HG02678 (cell line): ENCODE results near the gene APRT.
"Not testable (repeated sequence)": the region's sequence is repeated elsewhere in the genome, so short reads cannot be mapped to it uniquely, and the experiment has no call there.

ENCODE experiments used
- ATAC-seq: cut with Tn5 transposase; IDR thresholded peaks from one replicate; pipeline ENCODE4 v1.9.1; 2021; ENCODE audit warnings: mild to moderate bottlenecking, moderate library complexity; ENCODE audit not compliant: unreplicated experiment

The APRT gene

GRCh38 chr16:88775825-88776224 is 35.9 kb downstream of the APRT start:
- no peak for ATAC-seq

- no peak for ATAC-seq
These were observed 37.0 kb downstream of the APRT start for GRCh38 chr16:88774544-88775393.

- no peak for ATAC-seq
These were observed 37.9 kb downstream of the APRT start for GRCh38 chr16:88773812-88774291.

GRCh38 chr16:88772871-88773811 is 38.6 kb downstream of the APRT start:
- no peak for ATAC-seq

GRCh38 chr16:88771781-88772180 is 39.9 kb downstream of the APRT start:
- not testable (repeated sequence) for ATAC-seq

GRCh38 chr16:88771294-88771772 is 40.4 kb downstream of the APRT start:
- ATAC-seq, result no peak

GRCh38 chr16:88770461-88771293 is 41.1 kb downstream of the APRT start:
- ATAC-seq, result no peak

- ATAC-seq, result no peak
These were observed 41.9 kb downstream of the APRT start for GRCh38 chr16:88769617-88770460.

- ATAC-seq, result no peak
These were observed 43.5 kb downstream of the APRT start for GRCh38 chr16:88768071-88768783.

- no peak for ATAC-seq
These were observed 44.1 kb downstream of the APRT start for GRCh38 chr16:88767546-88768070.

GRCh38 chr16:88766975-88767374 is 44.8 kb downstream of the APRT start:
- no peak for ATAC-seq

- ATAC-seq, result no peak
These were observed 46.8 kb downstream of the APRT start for GRCh38 chr16:88764913-88765349.

GRCh38 chr16:88764080-88764479 is 47.6 kb downstream of the APRT start:
- no peak for ATAC-seq

GRCh38 chr16:88763502-88764053 is 48.1 kb downstream of the APRT start:
- no peak for ATAC-seq

GRCh38 chr16:88762941-88763340 is 48.8 kb downstream of the APRT start:
- ATAC-seq, result no peak

- no peak for ATAC-seq
These were observed 49.4 kb downstream of the APRT start for GRCh38 chr16:88762258-88762870.

- no peak for ATAC-seq
These were observed 49.9 kb downstream of the APRT start for GRCh38 chr16:88761830-88762229.

GRCh38 chr16:88761143-88761534 is 50.6 kb downstream of the APRT start:
- ATAC-seq, result no peak
